ENCODE data around the gene HBS1L. TPM values are rescaled to one million over a fixed set of nuclear protein-coding genes. Genes with fewer than 3 reads are reported as not detected.

HBS1L gene
- total and polyA plus RNA-seq, 10 of the 15 experiments (the other 5 are each of a cell fraction or from before 2014, with no cell fraction given), result 58.7 to 142 (median 78.8) TPM

DNA sequence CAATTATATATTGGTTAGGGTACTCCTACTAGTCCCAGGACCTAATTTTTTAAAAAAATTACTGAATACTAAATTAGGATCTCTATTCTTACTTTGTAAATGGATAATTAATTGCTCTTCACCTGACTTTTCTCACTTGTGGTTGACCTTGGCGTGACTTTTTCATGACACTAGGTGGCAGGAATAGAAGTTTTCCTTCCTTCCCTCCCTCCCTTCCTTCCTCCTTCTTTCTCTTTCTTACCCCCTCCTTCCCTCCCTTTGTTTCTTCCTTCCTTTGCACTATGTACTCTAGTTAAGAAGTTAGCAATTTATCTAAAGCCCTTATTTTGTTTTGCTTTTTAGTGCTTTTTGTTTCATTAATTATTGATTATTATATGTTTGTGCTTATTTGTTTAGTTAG, 20.4 kb upstream of the HBS1L start (continued):
- TF ChIP-seq, protein P1, sequence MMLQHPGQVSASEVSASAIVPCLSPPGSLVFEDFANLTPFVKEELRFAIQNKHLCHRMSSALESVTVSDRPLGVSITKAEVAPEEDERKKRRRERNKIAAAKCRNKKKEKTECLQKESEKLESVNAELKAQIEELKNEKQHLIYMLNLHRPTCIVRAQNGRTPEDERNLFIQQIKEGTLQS (IDR thresholded peaks at IDR 0.05; ENCODE audit: borderline replicate concordance, extremely low read depth, low read depth, low read length), result no peak
- TF ChIP-seq, protein P2, sequence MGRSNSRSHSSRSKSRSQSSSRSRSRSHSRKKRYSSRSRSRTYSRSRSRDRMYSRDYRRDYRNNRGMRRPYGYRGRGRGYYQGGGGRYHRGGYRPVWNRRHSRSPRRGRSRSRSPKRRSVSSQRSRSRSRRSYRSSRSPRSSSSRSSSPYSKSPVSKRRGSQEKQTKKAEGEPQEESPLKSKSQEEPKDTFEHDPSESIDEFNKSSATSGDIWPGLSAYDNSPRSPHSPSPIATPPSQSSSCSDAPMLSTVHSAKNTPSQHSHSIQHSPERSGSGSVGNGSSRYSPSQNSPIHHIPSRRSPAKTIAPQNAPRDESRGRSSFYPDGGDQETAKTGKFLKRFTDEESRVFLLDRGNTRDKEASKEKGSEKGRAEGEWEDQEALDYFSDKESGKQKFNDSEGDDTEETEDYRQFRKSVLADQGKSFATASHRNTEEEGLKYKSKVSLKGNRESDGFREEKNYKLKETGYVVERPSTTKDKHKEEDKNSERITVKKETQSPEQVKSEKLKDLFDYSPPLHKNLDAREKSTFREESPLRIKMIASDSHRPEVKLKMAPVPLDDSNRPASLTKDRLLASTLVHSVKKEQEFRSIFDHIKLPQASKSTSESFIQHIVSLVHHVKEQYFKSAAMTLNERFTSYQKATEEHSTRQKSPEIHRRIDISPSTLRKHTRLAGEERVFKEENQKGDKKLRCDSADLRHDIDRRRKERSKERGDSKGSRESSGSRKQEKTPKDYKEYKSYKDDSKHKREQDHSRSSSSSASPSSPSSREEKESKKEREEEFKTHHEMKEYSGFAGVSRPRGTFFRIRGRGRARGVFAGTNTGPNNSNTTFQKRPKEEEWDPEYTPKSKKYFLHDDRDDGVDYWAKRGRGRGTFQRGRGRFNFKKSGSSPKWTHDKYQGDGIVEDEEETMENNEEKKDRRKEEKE (IDR thresholded peaks at IDR 0.05), result no peak
- TF ChIP-seq NFYB (IDR thresholded peaks at IDR 0.05; ENCODE audit: insufficient read depth, low read depth, low read length) (no peak), CTCF (IDR thresholded peaks at IDR 0.05 in 2 of 3, conservative IDR thresholded peaks at IDR 0.05 in 1 of 3; ENCODE audit: control insufficient read depth in 2 of 3, extremely low read depth in 1 of 3, insufficient read depth in 1 of 3, low read depth in 3 of 3, low read length in 3 of 3) (peak in 1 of 3 experiments; percentile 27; a peak in 1 of 6 replicates), SUZ12 (IDR thresholded peaks at IDR 0.05; ENCODE audit: unreplicated experiment) (no peak), STAT1 (conservative IDR thresholded peaks at IDR 0.05) (no peak), TCF12 (IDR thresholded peaks at IDR 0.05; ENCODE audit: low read depth, low read length) (no peak), POLR2A (IDR thresholded peaks at IDR 0.05; ENCODE audit: low read depth, low read length) (no peak), ASH2L (IDR thresholded peaks at IDR 0.05; ENCODE audit: borderline replicate concordance, low read depth) (no peak)
- TF ChIP-seq, protein P3, sequence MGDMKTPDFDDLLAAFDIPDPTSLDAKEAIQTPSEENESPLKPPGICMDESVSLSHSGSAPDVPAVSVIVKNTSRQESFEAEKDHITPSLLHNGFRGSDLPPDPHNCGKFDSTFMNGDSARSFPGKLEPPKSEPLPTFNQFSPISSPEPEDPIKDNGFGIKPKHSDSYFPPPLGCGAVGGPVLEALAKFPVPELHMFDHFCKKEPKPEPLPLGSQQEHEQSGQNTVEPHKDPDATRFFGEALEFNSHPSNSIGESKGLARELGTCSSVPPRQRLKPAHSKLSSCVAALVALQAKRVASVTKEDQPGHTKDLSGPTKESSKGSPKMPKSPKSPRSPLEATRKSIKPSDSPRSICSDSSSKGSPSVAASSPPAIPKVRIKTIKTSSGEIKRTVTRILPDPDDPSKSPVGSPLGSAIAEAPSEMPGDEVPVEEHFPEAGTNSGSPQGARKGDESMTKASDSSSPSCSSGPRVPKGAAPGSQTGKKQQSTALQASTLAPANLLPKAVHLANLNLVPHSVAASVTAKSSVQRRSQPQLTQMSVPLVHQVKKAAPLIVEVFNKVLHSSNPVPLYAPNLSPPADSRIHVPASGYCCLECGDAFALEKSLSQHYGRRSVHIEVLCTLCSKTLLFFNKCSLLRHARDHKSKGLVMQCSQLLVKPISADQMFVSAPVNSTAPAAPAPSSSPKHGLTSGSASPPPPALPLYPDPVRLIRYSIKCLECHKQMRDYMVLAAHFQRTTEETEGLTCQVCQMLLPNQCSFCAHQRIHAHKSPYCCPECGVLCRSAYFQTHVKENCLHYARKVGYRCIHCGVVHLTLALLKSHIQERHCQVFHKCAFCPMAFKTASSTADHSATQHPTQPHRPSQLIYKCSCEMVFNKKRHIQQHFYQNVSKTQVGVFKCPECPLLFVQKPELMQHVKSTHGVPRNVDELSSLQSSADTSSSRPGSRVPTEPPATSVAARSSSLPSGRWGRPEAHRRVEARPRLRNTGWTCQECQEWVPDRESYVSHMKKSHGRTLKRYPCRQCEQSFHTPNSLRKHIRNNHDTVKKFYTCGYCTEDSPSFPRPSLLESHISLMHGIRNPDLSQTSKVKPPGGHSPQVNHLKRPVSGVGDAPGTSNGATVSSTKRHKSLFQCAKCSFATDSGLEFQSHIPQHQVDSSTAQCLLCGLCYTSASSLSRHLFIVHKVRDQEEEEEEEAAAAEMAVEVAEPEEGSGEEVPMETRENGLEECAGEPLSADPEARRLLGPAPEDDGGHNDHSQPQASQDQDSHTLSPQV (IDR thresholded peaks at IDR 0.05), result no peak

Data from GM12878 (cell line).